K562 (cell line): ENCODE data around the gene ANO8. TPM values are rescaled to one million over a fixed set of nuclear protein-coding genes. Genes with fewer than 3 reads are reported as not detected.

Experiments used
- ATAC-seq: fragments of 200-7000 bp; cut with Tn5 transposase; 3 replicates; pipeline ENCODE4 v1.9.1; 2020; ENCODE audit warnings: moderate library complexity
- BruUV-seq: library from RNA; stranded (reverse); fragments of 400-500 nt; replicated peaks from 2 replicates; lab custom pipeline; 2021; lab: Mats Ljungman, UMichigan
- CTCF ChIA-PET: fragments of 300-600 bp; formaldehyde crosslinking; extraction: SDS; loops from one replicate; lab custom pipeline; 2021; ENCODE audit warnings: low intra/inter-chr PET ratio; lab: Yijun Ruan, JAX
- POLR2A ChIA-PET: fragments of 300-600, 350-650 bp; sonication (Branson Sonifier 250); formaldehyde crosslinking; extraction: SDS; loops from one replicate; lab custom pipeline; 2021; ENCODE audit warnings: antibody characterized with exemption, inconsistent platforms; lab: Yijun Ruan, JAX
- DNase-seq, 4 experiments: peaks; one replicate each; pipeline versions ENCODE4 v3.0.0 to v3.0.0-alpha.2; 2011 to 2018; ENCODE audit warnings: low spot score in 3 of 4, mixed read lengths in 3 of 4; ENCODE audit errors: extremely low read depth in 1 of 4
- FAIRE-seq: peaks from 2 replicates; lab custom pipeline; 2011; peaks lifted over from hg19 to GRCh38; lab: Jason Lieb, UNC
- H2AFZ ChIP-seq: 2 replicates; pipeline ENCODE4 v1.6.0; 2011; ENCODE audit warnings: low read depth, low read length, control low read depth, inconsistent platforms
- H3K27ac ChIP-seq: fragments of 200-600 bp; 3 replicates; pipeline ENCODE4 v1.8.0; 2011; ENCODE audit warnings: low read depth, mild to moderate bottlenecking, control low read depth, inconsistent platforms, low read length, moderate library complexity, mixed read lengths; ENCODE audit errors: extremely low read depth
- H3K27me3 ChIP-seq, 2 experiments: fragments of 300-600 bp in 1 of 2; 2 replicates in 1 of 2; 3 replicates in 1 of 2; pipeline versions ENCODE4 v1.6.0 to v1.8.0; 2011; ENCODE audit warnings: inconsistent platforms in 2 of 2, low read length in 2 of 2, mild to moderate bottlenecking in 1 of 2, mixed read lengths in 1 of 2, moderate library complexity in 1 of 2; ENCODE audit not compliant: control insufficient read depth in 2 of 2, insufficient read depth in 2 of 2
- H3K36me3 ChIP-seq: fragments of 300-600 bp; 3 replicates; pipeline ENCODE4 v1.8.0; 2011; ENCODE audit warnings: mild to moderate bottlenecking, low read length, inconsistent platforms; ENCODE audit not compliant: control insufficient read depth, insufficient read depth
- H3K4me1 ChIP-seq, 2 experiments: fragments of 200-600 bp in 1 of 2; replicated peaks in 1 of 2; 2 replicates in 1 of 2; 3 replicates in 1 of 2; pipeline versions ENCODE4 v1.5.1 to v1.8.0; 2011; ENCODE audit warnings: inconsistent platforms in 2 of 2, low read length in 2 of 2, mild to moderate bottlenecking in 1 of 2, mixed read lengths in 1 of 2, moderate library complexity in 1 of 2; ENCODE audit not compliant: control insufficient read depth in 2 of 2, insufficient read depth in 2 of 2
- H3K4me2 ChIP-seq: 2 replicates; pipeline ENCODE4 v1.6.1; 2011; ENCODE audit warnings: low read length, control low read depth, inconsistent platforms, mixed read lengths; ENCODE audit not compliant: insufficient read depth
- H3K4me3 ChIP-seq: fragments of 200-600 bp; sonication (generic), shearing (Covaris generic); 2 replicates; pipeline ENCODE4 v1.5.1; 2016; ENCODE audit warnings: control low read depth, inconsistent platforms
- H3K79me2 ChIP-seq: fragments of 200-600 bp; 3 replicates; pipeline ENCODE4 v1.8.0; 2011; ENCODE audit warnings: low read length, inconsistent platforms; ENCODE audit not compliant: control insufficient read depth, insufficient read depth
- H3K9ac ChIP-seq, 2 experiments: 2 replicates each; pipeline versions ENCODE4 v1.6.0 to v1.6.1; 2011; ENCODE audit warnings: low read depth in 2 of 2, low read length in 2 of 2, control low read depth in 1 of 2, inconsistent platforms in 1 of 2, mild to moderate bottlenecking in 1 of 2, mixed read lengths in 1 of 2; ENCODE audit not compliant: insufficient read depth in 1 of 2
- H3K9me1 ChIP-seq: one replicate; pipeline ENCODE4 v1.6.0; 2011; ENCODE audit warnings: inconsistent platforms, mild to moderate bottlenecking, low read length, moderate library complexity; ENCODE audit not compliant: control insufficient read depth, insufficient read depth
- H3K9me3 ChIP-seq: replicated peaks from 2 replicates; pipeline ENCODE4 v1.5.1; 2011; ENCODE audit warnings: low read depth, low read length, inconsistent platforms; ENCODE audit not compliant: control insufficient read depth, insufficient read depth
- H4K20me1 ChIP-seq: replicated peaks from 2 replicates; pipeline ENCODE4 v1.6.1; 2011; ENCODE audit warnings: low read length, inconsistent platforms, mixed read lengths; ENCODE audit not compliant: control insufficient read depth, insufficient read depth
- CCNT2 ChIP-seq: IDR thresholded peaks from 2 replicates; pipeline ENCODE4 v1.6.1; 2011; ENCODE audit warnings: borderline replicate concordance, low read depth, mild to moderate bottlenecking, moderate library complexity, mixed read lengths, low read length; ENCODE audit not compliant: insufficient read length; ENCODE audit errors: extremely low read depth
- MBD2 ChIP-seq: sonication (generic); IDR thresholded peaks from 2 replicates; pipeline ENCODE4 v1.6.1; 2016; ENCODE audit warnings: low read depth, borderline replicate concordance
- MGA ChIP-seq: fragments of 450-650 bp; IDR thresholded peaks from 2 replicates; pipeline ENCODE4 v1.6.1; 2016; ENCODE audit warnings: mild to moderate bottlenecking, moderate library complexity
- PCBP1 ChIP-seq: fragments of 200-400 bp; formaldehyde crosslinking; IDR thresholded peaks from 2 replicates; pipeline ENCODE4 v1.6.1; 2018; ENCODE audit warnings: mild to moderate bottlenecking, low read depth, low read length; ENCODE audit not compliant: poor library complexity, severe bottlenecking
- RAD51 ChIP-seq: fragments of 450-650 bp; IDR thresholded peaks from 2 replicates; pipeline ENCODE4 v1.7.1; 2016; ENCODE audit warnings: low read depth, mild to moderate bottlenecking, borderline replicate concordance
- RB1 ChIP-seq: fragments of 450-650 bp; IDR thresholded peaks from 2 replicates; pipeline ENCODE4 v1.6.1; 2017; ENCODE audit warnings: low read depth, mild to moderate bottlenecking
- SMARCC2 ChIP-seq: fragments of 450-650 bp; IDR thresholded peaks from 2 replicates; pipeline ENCODE4 v1.6.1; 2017; ENCODE audit warnings: antibody characterized with exemption, moderate library complexity, mild to moderate bottlenecking, low read depth
- TAF9B ChIP-seq: fragments of 450-650 bp; IDR thresholded peaks from 2 replicates; pipeline ENCODE4 v1.6.1; 2018; ENCODE audit warnings: mild to moderate bottlenecking; ENCODE audit not compliant: partially characterized antibody
- WGBS: fragments of 100-300 bp; shearing (Covaris generic); methylation state at CpG from one replicate; pipeline ENCODE4 v1.1.6; 2016; ENCODE audit warnings: low coverage, mixed read lengths; ENCODE audit not compliant: insufficient coverage; ENCODE audit errors: missing lambda C conversion rate; 5-methylcytosine and 5-hydroxymethylcytosine counted together
- in situ Hi-C: fragments of 300-500 bp; cut with MboI; formaldehyde crosslinking; loops from 4 replicates; pipeline ENCODE4 v1.15.0; 2018; ENCODE audit warnings: inconsistent platforms, mixed read lengths
- intact Hi-C: fragments of 100-400 bp; cut with micrococcal nuclease; formaldehyde crosslinking; loops from 2 replicates; pipeline ENCODE4 v1.14.2; 2022
- polyA plus RNA-seq, 8 experiments: library from polyadenylated mRNA; depleted of rRNA in 4 of 8; stranded (reverse) in 5 of 8; unstranded in 3 of 8; fragments of >200 nt; fragmentation: Nextera tagmentation in 2 of 8; fragmentation: Illumina TruSeq in 1 of 8; extraction: Ambion mirVana in 2 of 8; extraction: Trizol in 1 of 8; gene quantifications; 2 replicates each; pipeline versions ENCODE4 v1.2.1 to v1.2.3, GENCODE V29; 2011 to 2014; ENCODE audit warnings: inconsistent platforms in 1 of 8, missing spikeins in 1 of 8
- total RNA-seq, 7 experiments: library from RNA; depleted of rRNA in 6 of 7; stranded (reverse); fragments of >200 nt in 6 of 7; fragmentation: Illumina TruSeq in 2 of 7; extraction: Trizol in 2 of 7; gene quantifications; 2 replicates each; pipeline versions ENCODE4 v1.2.1 to v1.2.3, GENCODE V29; 2011 to 2021; ENCODE audit warnings: low replicate concordance in 1 of 7

Gene ANO8
- total and polyA plus RNA-seq, 9 of the 15 experiments (the other 6 are each of a cell fraction or from before 2014, with no cell fraction given) = 0.07 to 7.6 (median 2.3) TPM; not detected in 1

- Histone ChIP-seq H3K4me2 (no peak overlapping the region), H3K4me1 (peaks cover 25 to 71% of the 10 kb centered on the region in 2 experiments; a peak in 4 of 5 replicates), H3K9ac (0 out of 4 replicates have a peak overlapping the region, but pooled peaks of 1 of the 2 experiments have one; percentile 18), H3K4me3 (no peak overlapping the region), H3K27me3 (no peaks in the 10 kb centered on the region), H4K20me1 (no peaks in the 10 kb centered on the region; the same call in 1 of the 2 replicates), H2AFZ (no peak overlapping the region), H3K27ac (no peak overlapping the region), H3K36me3 (peaks cover 7% of the 10 kb centered on the region; the same call in 1 of the 3 replicates), H3K9me3 (no peaks in the 10 kb centered on the region; the same call in 1 of the 2 replicates), H3K79me2 (peaks cover 5% of the 10 kb centered on the region; the same call in 1 of the 3 replicates), H3K9me1 (peaks cover 4% of the 10 kb centered on the region)
- no TSS peak for BruUV-seq
- POLR2A ChIA-PET = interaction anchor here (7.9 kb wide), 1 partner anchor 21 kb away, joined by 78 read pairs; the partner anchor contains the start of gene DDA1
- FAIRE-seq (no peak), ATAC-seq (no peak), DNase-seq (no peak)
- 51% methylated on average over 13 of the region's 13 CpGs for WGBS
- in situ Hi-C loops = no loop called here
- intact Hi-C loops = no loop called here
- CTCF ChIA-PET = no interaction called here
- TF ChIP-seq RAD51 = no peak
- no peak for TF ChIP-seq CCNT2
- TF ChIP-seq MGA = no peak
- no peak for TF ChIP-seq PCBP1
- no peak for TF ChIP-seq RB1
- no peak for TF ChIP-seq MBD2
- TF ChIP-seq SMARCC2 = no peak
- no peak for TF ChIP-seq TAF9B
These were observed 3.6 kb downstream of the ANO8 start for GRCh38 chr19:17331045-17331558.
